A673 (cell line): ENCODE results near the gene JARID2. TPM values are rescaled to one million over a fixed set of nuclear protein-coding genes. Genes with fewer than 3 reads are reported as not detected.
"Not testable (repeated sequence)": the region's sequence is repeated elsewhere in the genome, so short reads cannot be mapped to it uniquely, and the experiment has no call there.

ENCODE experiments used
- BruUV-seq: library from RNA; stranded (reverse); fragments of 400-500 nt; replicated peaks from 2 replicates; lab custom pipeline; 2021; lab: Mats Ljungman, UMichigan
- CTCF ChIA-PET: fragments of 300-600 bp; sonication (Branson Sonifier 250); formaldehyde crosslinking; loops from one replicate; lab custom pipeline; 2022; ENCODE audit warnings: antibody characterized with exemption; lab: Charles Lee
- POLR2A ChIA-PET: fragments of 300-600 bp; sonication (Branson Sonifier 250); formaldehyde crosslinking; loops from one replicate; lab custom pipeline; 2022; ENCODE audit warnings: antibody characterized with exemption; ENCODE audit not compliant: low non-redundant PET; lab: Charles Lee
- DNase-seq: peaks from one replicate; pipeline ENCODE4 v3.0.0-alpha.2; 2015; ENCODE audit warnings: low spot score
- H3K27ac ChIP-seq: fragments of 200-600 bp; sonication (generic); 2 replicates; pipeline ENCODE4 v1.5.1; 2016; ENCODE audit warnings: mixed run types, low read depth, mild to moderate bottlenecking, mixed read lengths, antibody characterized with exemption, low read length; ENCODE audit not compliant: poor library complexity, severe bottlenecking
- H3K27me3 ChIP-seq: fragments of 200-600 bp; sonication (generic); replicated peaks from 2 replicates; pipeline ENCODE4 v1.6.1; 2017; ENCODE audit warnings: mixed run types, low read depth, mild to moderate bottlenecking, mixed read lengths, antibody characterized with exemption, low read length; ENCODE audit not compliant: insufficient read depth, poor library complexity
- H3K36me3 ChIP-seq: fragments of 200-600 bp; sonication (generic); 2 replicates; pipeline ENCODE4 v1.6.1; 2016; ENCODE audit warnings: mixed run types, mild to moderate bottlenecking, mixed read lengths, antibody characterized with exemption, low read length; ENCODE audit not compliant: insufficient read depth, poor library complexity, severe bottlenecking
- H3K4me1 ChIP-seq: fragments of 200-600 bp; sonication (generic); 2 replicates; pipeline ENCODE4 v1.6.1; 2017; ENCODE audit warnings: mixed run types, mild to moderate bottlenecking, mixed read lengths, antibody characterized with exemption, low read length; ENCODE audit not compliant: insufficient read depth, poor library complexity, severe bottlenecking
- H3K4me3 ChIP-seq: fragments of 200-600 bp; sonication (generic); 2 replicates; pipeline ENCODE4 v1.5.1; 2016; ENCODE audit warnings: low read depth, mixed run types, mild to moderate bottlenecking, mixed read lengths, low read length; ENCODE audit not compliant: poor library complexity, severe bottlenecking
- H3K9me3 ChIP-seq: fragments of 200-600 bp; sonication (generic); 2 replicates; pipeline ENCODE4 v1.6.1; 2016; ENCODE audit warnings: mixed run types, low read depth, mild to moderate bottlenecking, mixed read lengths, antibody characterized with exemption, low read length; ENCODE audit not compliant: poor library complexity, severe bottlenecking
- CTCF ChIP-seq: fragments of 300-800, 200-600 bp; sonication (generic); conservative IDR thresholded peaks from 2 replicates; pipeline ENCODE4 v1.5.1; 2017; ENCODE audit warnings: low read depth, mild to moderate bottlenecking, antibody characterized with exemption, low read length, moderate library complexity, mixed read lengths
- EZH2 ChIP-seq: fragments of 200-600 bp; sonication (generic); IDR thresholded peaks from 2 replicates; pipeline ENCODE4 v1.6.1; 2017; ENCODE audit warnings: borderline replicate concordance, low read depth, mild to moderate bottlenecking, mixed read lengths, antibody characterized with exemption, low read length; ENCODE audit not compliant: poor library complexity, severe bottlenecking
- intact Hi-C: fragments of 100-400 bp; cut with micrococcal nuclease; formaldehyde crosslinking; loops from one replicate; pipeline ENCODE4 v1.10.0; 2022; ENCODE audit not compliant: unreplicated experiment
- total RNA-seq: library from RNA; stranded (reverse); gene quantifications from 2 replicates; pipeline ENCODE4 v1.2.3, GENCODE V29; 2021

The JARID2 gene
- total RNA-seq, 1 experiment from 2014 or later = 29.4 TPM

- ChIA-PET CTCF (no interaction called here), POLR2A (no interaction called here)
- TF ChIP-seq EZH2 (no peak), CTCF (no peak)
- Histone ChIP-seq H3K36me3 (no peaks in the 10 kb centered on the region), H3K27me3 (no peaks in the 10 kb centered on the region), H3K27ac (no peak overlapping the region), H3K4me1 (peaks cover 16% of the 10 kb centered on the region), H3K4me3 (no peak overlapping the region), H3K9me3 (no peaks in the 10 kb centered on the region)
- no TSS peak for BruUV-seq
- intact Hi-C loops = no loop called here
- no peak for DNase-seq
These were observed 42.0 kb downstream of the JARID2 start for GRCh38 chr6:15287670-15288375.

- ChIA-PET CTCF (no interaction called here), POLR2A (no interaction called here)
- no peaks in the 10 kb centered on the region for H3K36me3 ChIP-seq
- TF ChIP-seq EZH2 = no peak
- H3K9me3 ChIP-seq = no peaks in the 10 kb centered on the region
- intact Hi-C loops = no loop called here
- no peaks in the 10 kb centered on the region for H3K27me3 ChIP-seq
- H3K4me1 ChIP-seq = peaks cover 16% of the 10 kb centered on the region
- BruUV-seq = no TSS peak
- no peak overlapping the region for H3K4me3 ChIP-seq
- no peak overlapping the region for H3K27ac ChIP-seq
- no peak for DNase-seq
These were observed 43.0 kb downstream of the JARID2 start for GRCh38 chr6:15288856-15289255.

GRCh38 chr6:15289456-15289855, 43.6 kb downstream of the JARID2 start:
- DNase-seq, H3K36me3 ChIP-seq, H3K27ac ChIP-seq, H3K4me3 ChIP-seq, H3K27me3 ChIP-seq, intact Hi-C loops, H3K9me3 ChIP-seq, CTCF ChIA-PET, BruUV-seq, POLR2A ChIA-PET: not testable (repeated sequence)
- peaks cover 13% of the 10 kb centered on the region for H3K4me1 ChIP-seq

- CTCF ChIA-PET = no interaction called here
- POLR2A ChIA-PET = no interaction called here
- Histone ChIP-seq H3K27ac (no peak overlapping the region), H3K9me3 (no peaks in the 10 kb centered on the region), H3K27me3 (no peaks in the 10 kb centered on the region), H3K4me3 (no peak overlapping the region), H3K4me1 (peaks cover 6% of the 10 kb centered on the region), H3K36me3 (no peaks in the 10 kb centered on the region)
- no TSS peak for BruUV-seq
- intact Hi-C loops = no loop called here
- DNase-seq = no peak
- TF ChIP-seq CTCF = no peak
- TF ChIP-seq EZH2 = no peak
These were observed 44.3 kb downstream of the JARID2 start for GRCh38 chr6:15290067-15290680.
